HEK293 (cell line): ENCODE measurements around the gene UPB1.
A peak's percentile ranks its signal among the peaks of the same experiment; 100 is the strongest.

Experiments used
- CTCF ChIA-PET: fragments of 350-600 bp; formaldehyde crosslinking; extraction: SDS; loops from one replicate; lab custom pipeline; 2021; ENCODE audit warnings: antibody characterized with exemption; lab: Yijun Ruan, JAX
- POLR2A ChIA-PET: fragments of 300-600 bp; formaldehyde crosslinking; extraction: SDS; loops from one replicate; lab custom pipeline; 2020; ENCODE audit warnings: antibody characterized with exemption, inconsistent platforms; lab: Yijun Ruan, JAX
- H3K27ac ChIP-seq: fragments of 200-500 bp; sonication (Bioruptor generic); 2 replicates; pipeline ENCODE4 v1.5.1; 2014; ENCODE audit warnings: low read depth, low read length, control low read depth, inconsistent platforms; ENCODE audit errors: extremely low read depth
- H3K36me3 ChIP-seq, 2 experiments: fragments of 200-500 bp in 1 of 2; sonication (Bioruptor generic) in 1 of 2; 1 replicate in 1 of 2; 2 replicates in 1 of 2; pipeline ENCODE4 v1.5.1; 2014 to 2017; ENCODE audit warnings: inconsistent platforms in 2 of 2, low read length in 2 of 2; ENCODE audit not compliant: control insufficient read depth in 2 of 2, insufficient read depth in 1 of 2
- H3K4me1 ChIP-seq: fragments of 200-500 bp; sonication (Bioruptor generic); 2 replicates; pipeline ENCODE4 v1.5.1; 2014; ENCODE audit warnings: mild to moderate bottlenecking, low read length, inconsistent platforms; ENCODE audit not compliant: control insufficient read depth, insufficient read depth
- H3K4me3 ChIP-seq: 2 replicates; pipeline ENCODE4 v1.5.1; 2011; ENCODE audit warnings: low read depth, mild to moderate bottlenecking, control low read depth, low read length, moderate library complexity
- H3K9me3 ChIP-seq: fragments of 200-500 bp; sonication (Bioruptor generic); 2 replicates; pipeline ENCODE4 v1.5.1; 2014; ENCODE audit warnings: low read depth, low read length, inconsistent platforms; ENCODE audit not compliant: control insufficient read depth, insufficient read depth
- PRDM10 ChIP-seq: fragments of 450-650 bp; formaldehyde crosslinking; IDR thresholded peaks from 2 replicates; pipeline ENCODE4 v1.5.1; 2016; ENCODE audit warnings: missing biosample characterization, missing genetic modification characterization
- ZBTB21 ChIP-seq: fragments of 450-650 bp; formaldehyde crosslinking; IDR thresholded peaks from 2 replicates; pipeline ENCODE4 v1.5.1; 2017; ENCODE audit warnings: missing biosample characterization, missing genetic modification characterization
- ZBTB7A ChIP-seq: fragments of 450-650 bp; formaldehyde crosslinking; IDR thresholded peaks from 2 replicates; pipeline ENCODE4 v1.5.1; 2016; ENCODE audit warnings: low read depth, missing biosample characterization, missing genetic modification characterization
- ZNF16 ChIP-seq: fragments of 450-650 bp; formaldehyde crosslinking; IDR thresholded peaks from 2 replicates; pipeline ENCODE4 v1.5.1; 2016; ENCODE audit warnings: low read depth, missing biosample characterization, missing genetic modification characterization
- ZNF354C ChIP-seq: fragments of 450-650 bp; formaldehyde crosslinking; IDR thresholded peaks from 2 replicates; pipeline ENCODE4 v1.5.1; 2016; ENCODE audit warnings: missing biosample characterization, missing genetic modification characterization, low read depth, borderline replicate concordance
- ZNF707 ChIP-seq: fragments of 450-650 bp; formaldehyde crosslinking; IDR thresholded peaks from 2 replicates; pipeline ENCODE4 v1.5.1; 2016; ENCODE audit warnings: missing biosample characterization, missing genetic modification characterization
- ZXDB ChIP-seq: fragments of 450-650 bp; formaldehyde crosslinking; IDR thresholded peaks from 2 replicates; pipeline ENCODE4 v1.5.1; 2016; ENCODE audit warnings: missing biosample characterization, missing genetic modification characterization
- TF ChIP-seq, protein P1 (sequence below): fragments of 450-650 bp; formaldehyde crosslinking; IDR thresholded peaks from 2 replicates; pipeline ENCODE4 v1.5.1; 2016; ENCODE audit warnings: missing biosample characterization, missing genetic modification characterization, borderline replicate concordance
- TF ChIP-seq, protein P2 (sequence below): fragments of 450-650 bp; formaldehyde crosslinking; IDR thresholded peaks from 2 replicates; pipeline ENCODE4 v1.5.1; 2016; ENCODE audit warnings: missing biosample characterization, missing genetic modification characterization
- TF ChIP-seq, protein P3 (sequence below): fragments of 450-650 bp; formaldehyde crosslinking; IDR thresholded peaks from 2 replicates; pipeline ENCODE4 v1.5.1; 2016; ENCODE audit warnings: missing biosample characterization, missing genetic modification characterization

The UPB1 gene

DNA sequence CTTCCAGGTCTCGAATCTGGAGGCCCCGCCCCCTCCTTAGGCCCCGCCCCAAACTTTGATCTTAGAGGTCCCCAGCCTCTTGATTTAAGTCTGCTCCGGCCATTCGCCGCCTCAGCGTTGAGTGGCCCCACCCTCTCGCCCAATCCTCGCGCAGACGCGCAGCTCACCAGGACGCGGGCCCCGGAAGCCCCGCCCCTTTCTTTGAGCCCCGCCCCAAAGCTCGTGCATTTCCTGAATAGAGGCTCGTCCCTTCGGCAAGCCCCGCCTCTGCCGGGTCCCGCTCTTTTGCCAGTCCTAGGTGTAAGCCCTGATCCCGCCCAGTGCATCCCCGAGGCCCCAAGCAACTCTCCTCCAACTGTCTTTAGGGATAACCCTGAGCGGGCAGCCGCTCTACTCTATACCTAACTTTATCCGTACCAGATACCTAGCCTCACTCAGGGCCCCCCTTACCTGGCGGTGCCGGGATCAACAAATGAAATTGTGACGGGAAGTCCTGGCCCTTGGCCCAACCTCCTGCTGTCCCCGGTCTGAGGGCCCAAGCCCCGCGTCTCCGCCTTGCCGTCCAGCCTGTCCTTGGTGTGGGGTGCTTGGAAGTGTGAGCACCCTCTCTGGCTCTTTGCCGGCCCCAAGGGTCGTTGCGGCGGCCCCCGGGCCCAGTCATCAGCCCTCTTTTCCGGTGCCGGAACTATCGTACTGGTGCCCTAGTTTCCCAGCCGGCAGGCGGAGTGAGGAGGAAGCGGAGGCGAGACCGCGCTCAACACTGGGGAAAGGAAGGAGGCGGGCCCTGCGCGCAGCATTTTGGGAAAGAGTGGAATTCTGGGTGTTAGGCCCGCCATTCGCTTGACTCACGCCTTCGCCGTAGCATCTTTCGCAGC, 60.3 kb downstream of the UPB1 start, which contains the start of gene SNRPD3 (continued):
- TF ChIP-seq, protein P1, sequence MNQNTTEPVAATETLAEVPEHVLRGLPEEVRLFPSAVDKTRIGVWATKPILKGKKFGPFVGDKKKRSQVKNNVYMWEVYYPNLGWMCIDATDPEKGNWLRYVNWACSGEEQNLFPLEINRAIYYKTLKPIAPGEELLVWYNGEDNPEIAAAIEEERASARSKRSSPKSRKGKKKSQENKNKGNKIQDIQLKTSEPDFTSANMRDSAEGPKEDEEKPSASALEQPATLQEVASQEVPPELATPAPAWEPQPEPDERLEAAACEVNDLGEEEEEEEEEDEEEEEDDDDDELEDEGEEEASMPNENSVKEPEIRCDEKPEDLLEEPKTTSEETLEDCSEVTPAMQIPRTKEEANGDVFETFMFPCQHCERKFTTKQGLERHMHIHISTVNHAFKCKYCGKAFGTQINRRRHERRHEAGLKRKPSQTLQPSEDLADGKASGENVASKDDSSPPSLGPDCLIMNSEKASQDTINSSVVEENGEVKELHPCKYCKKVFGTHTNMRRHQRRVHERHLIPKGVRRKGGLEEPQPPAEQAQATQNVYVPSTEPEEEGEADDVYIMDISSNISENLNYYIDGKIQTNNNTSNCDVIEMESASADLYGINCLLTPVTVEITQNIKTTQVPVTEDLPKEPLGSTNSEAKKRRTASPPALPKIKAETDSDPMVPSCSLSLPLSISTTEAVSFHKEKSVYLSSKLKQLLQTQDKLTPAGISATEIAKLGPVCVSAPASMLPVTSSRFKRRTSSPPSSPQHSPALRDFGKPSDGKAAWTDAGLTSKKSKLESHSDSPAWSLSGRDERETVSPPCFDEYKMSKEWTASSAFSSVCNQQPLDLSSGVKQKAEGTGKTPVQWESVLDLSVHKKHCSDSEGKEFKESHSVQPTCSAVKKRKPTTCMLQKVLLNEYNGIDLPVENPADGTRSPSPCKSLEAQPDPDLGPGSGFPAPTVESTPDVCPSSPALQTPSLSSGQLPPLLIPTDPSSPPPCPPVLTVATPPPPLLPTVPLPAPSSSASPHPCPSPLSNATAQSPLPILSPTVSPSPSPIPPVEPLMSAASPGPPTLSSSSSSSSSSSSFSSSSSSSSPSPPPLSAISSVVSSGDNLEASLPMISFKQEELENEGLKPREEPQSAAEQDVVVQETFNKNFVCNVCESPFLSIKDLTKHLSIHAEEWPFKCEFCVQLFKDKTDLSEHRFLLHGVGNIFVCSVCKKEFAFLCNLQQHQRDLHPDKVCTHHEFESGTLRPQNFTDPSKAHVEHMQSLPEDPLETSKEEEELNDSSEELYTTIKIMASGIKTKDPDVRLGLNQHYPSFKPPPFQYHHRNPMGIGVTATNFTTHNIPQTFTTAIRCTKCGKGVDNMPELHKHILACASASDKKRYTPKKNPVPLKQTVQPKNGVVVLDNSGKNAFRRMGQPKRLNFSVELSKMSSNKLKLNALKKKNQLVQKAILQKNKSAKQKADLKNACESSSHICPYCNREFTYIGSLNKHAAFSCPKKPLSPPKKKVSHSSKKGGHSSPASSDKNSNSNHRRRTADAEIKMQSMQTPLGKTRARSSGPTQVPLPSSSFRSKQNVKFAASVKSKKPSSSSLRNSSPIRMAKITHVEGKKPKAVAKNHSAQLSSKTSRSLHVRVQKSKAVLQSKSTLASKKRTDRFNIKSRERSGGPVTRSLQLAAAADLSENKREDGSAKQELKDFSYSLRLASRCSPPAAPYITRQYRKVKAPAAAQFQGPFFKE (tag by site-specific recombination): peak; percentile 92; the same call in 1 of the 2 replicates
- peak; percentile 97 for TF ChIP-seq ZXDB (tag by site-specific recombination)
- TF ChIP-seq PRDM10 (tag by site-specific recombination): peak; percentile 65
- no peak for TF ChIP-seq ZNF16 (tag by site-specific recombination)
- TF ChIP-seq, protein P2, sequence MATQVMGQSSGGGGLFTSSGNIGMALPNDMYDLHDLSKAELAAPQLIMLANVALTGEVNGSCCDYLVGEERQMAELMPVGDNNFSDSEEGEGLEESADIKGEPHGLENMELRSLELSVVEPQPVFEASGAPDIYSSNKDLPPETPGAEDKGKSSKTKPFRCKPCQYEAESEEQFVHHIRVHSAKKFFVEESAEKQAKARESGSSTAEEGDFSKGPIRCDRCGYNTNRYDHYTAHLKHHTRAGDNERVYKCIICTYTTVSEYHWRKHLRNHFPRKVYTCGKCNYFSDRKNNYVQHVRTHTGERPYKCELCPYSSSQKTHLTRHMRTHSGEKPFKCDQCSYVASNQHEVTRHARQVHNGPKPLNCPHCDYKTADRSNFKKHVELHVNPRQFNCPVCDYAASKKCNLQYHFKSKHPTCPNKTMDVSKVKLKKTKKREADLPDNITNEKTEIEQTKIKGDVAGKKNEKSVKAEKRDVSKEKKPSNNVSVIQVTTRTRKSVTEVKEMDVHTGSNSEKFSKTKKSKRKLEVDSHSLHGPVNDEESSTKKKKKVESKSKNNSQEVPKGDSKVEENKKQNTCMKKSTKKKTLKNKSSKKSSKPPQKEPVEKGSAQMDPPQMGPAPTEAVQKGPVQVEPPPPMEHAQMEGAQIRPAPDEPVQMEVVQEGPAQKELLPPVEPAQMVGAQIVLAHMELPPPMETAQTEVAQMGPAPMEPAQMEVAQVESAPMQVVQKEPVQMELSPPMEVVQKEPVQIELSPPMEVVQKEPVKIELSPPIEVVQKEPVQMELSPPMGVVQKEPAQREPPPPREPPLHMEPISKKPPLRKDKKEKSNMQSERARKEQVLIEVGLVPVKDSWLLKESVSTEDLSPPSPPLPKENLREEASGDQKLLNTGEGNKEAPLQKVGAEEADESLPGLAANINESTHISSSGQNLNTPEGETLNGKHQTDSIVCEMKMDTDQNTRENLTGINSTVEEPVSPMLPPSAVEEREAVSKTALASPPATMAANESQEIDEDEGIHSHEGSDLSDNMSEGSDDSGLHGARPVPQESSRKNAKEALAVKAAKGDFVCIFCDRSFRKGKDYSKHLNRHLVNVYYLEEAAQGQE: 0 out of 2 replicates have a peak, but pooled peaks have one; percentile 46
- TF ChIP-seq ZBTB7A (tag by site-specific recombination): peak; percentile 87; the same call in 1 of the 2 replicates

- ChIA-PET CTCF (interaction anchor here (0.7 kb wide), 1 partner anchor 24 kb away, joined by 3 read pairs; no protein-coding TSS in a partner anchor), POLR2A (interaction anchor here (1.4 kb wide), 1 partner anchor 24 kb away, joined by 5 read pairs; no protein-coding TSS in a partner anchor)
- peaks cover 54 to 75% of the 10 kb centered on the region in 2 experiments for H3K36me3 ChIP-seq
- TF ChIP-seq PRDM10 (tag by site-specific recombination) (0 out of 2 replicates have a peak, but pooled peaks have one; percentile 49), ZNF707 (no peak), ZBTB21 (tag by site-specific recombination) (no peak), ZNF354C (tag by site-specific recombination) (no peak)
- TF ChIP-seq, protein P3, sequence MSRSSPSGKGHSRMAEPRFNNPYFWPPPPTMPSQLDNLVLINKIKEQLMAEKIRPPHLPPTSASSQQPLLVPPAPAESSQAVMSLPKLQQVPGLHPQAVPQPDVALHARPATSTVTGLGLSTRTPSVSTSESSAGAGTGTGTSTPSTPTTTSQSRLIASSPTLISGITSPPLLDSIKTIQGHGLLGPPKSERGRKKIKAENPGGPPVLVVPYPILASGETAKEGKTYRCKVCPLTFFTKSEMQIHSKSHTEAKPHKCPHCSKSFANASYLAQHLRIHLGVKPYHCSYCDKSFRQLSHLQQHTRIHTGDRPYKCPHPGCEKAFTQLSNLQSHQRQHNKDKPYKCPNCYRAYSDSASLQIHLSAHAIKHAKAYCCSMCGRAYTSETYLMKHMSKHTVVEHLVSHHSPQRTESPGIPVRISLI (tag by site-specific recombination): no peak
- peaks cover 3% of the 10 kb centered on the region for H3K4me1 ChIP-seq
- no peak overlapping the region for H3K4me3 ChIP-seq
- no peaks in the 10 kb centered on the region for H3K9me3 ChIP-seq
- H3K27ac ChIP-seq: no peak overlapping the region
Observed at GRCh38 chr22:24559471-24559870, 64.3 kb downstream of the UPB1 start.
